Stimulated activated CD4-positive, alpha-beta T cell treated with anti-CD3 and anti-CD28 coated beads, Interleukin-1b, Interleukin-23, amount 100 ng/mL, for 4 hours (primary cell): ENCODE measurements around the gene PPP1R16B.

Experiments
- DNase-seq, 2 donors: peaks; one replicate each; pipeline ENCODE4 v3.0.0-alpha.2; 2020; ENCODE audit warnings: low read depth in 2 of 2

Gene PPP1R16B

DNA sequence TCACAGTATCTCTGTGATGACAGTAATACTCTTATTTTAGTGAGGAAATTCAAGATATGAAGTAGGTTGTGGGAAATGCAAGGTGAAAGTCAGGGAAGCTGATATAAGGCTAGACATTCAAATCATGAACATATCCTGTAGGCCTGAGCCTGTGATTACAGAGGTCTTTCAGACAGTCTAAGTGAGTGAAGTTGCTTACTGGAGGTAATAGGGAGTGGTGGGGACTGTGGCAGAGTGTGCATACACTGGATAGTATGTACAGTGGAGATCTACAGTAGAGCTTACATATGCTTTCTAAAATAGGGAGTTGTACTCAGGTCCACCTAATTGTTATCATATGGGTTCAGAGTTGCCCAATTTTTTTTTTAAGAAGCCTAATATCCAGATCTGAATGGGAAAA lies 159.8 kb downstream of the PPP1R16B start:
- DNase-seq, result no peak

DNA sequence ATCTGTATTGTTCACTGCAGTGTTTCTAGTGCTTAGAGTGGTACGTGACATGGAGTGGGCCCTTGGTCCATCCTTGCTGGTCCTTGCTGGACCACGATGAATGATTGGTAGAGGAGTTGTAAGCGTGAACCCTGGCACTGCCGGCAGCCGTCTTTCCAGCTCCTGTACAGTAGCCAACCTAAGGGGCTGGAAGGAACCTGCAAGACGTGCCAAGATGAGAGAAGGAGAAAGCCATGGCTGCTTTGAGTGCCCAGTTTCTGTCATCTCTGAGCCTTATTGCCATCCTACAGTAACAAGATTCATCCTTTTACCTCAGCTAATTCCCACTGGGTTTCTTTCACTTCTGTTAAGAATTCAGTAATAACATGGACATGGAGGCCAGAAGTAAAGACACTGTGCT lies 162.6 kb downstream of the PPP1R16B start:
- DNase-seq, result no peak

DNA sequence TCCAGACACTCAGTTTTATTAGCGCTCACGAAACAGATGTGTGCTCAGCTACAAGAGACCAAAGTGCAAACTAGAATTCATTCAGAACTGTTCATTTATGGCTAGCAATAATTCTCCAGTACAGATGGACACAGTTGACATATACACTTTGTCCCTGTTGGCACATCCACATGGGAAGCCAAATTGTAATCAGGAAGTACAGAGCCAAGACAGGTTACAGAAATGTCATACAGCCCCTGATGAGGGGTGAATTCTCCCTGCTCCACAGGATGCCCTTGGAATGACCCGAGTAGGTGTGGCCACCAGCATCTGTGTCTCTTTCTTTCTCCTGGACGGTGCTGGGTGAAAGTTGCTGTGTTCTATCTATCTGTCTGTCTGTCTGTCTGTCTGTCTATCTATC lies 164.2 kb downstream of the PPP1R16B start:
- DNase-seq, result no peak

DNA sequence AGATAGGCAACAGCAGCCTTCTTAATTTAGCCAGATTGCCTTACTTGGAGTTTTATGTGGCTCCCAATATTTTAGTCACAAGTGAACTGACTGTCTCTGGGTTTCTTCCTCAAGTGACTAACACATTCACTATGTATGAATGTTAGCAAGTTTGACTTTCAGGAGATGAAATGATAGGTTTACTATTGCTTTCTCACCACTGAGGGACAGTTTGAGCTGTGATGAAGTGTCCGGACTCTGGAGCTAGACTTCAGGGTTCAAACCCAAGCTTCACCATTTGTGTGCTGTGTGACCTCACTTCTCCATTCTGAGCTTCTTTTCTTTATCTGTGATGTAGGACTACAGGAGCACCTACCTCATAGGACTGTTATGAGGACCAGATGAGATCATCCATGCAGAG lies 164.8 kb downstream of the PPP1R16B start:
- no peak for DNase-seq
